Glutamatergic neuron (in vitro differentiated cells): ENCODE data around the gene TFPT. TPM values are rescaled to one million over a fixed set of nuclear protein-coding genes. Genes with fewer than 3 reads are reported as not detected.

Experiments used
- DNase-seq: peaks from one replicate; pipeline ENCODE4 v3.0.0; 2022
- H3K27ac Mint-ChIP-seq: one replicate; pipeline ENCODE4 v1.8.0; 2020; ENCODE audit warnings: mild to moderate bottlenecking, mixed read lengths, inconsistent platforms; ENCODE audit not compliant: unreplicated experiment
- H3K27me3 Mint-ChIP-seq: one replicate; pipeline ENCODE4 v1.8.0; 2020; ENCODE audit warnings: mild to moderate bottlenecking, moderate library complexity, mixed read lengths, inconsistent platforms; ENCODE audit not compliant: unreplicated experiment
- H3K36me3 Mint-ChIP-seq: one replicate; pipeline ENCODE4 v1.8.0; 2020; ENCODE audit warnings: mild to moderate bottlenecking, mixed read lengths, inconsistent platforms; ENCODE audit not compliant: unreplicated experiment
- H3K4me1 Mint-ChIP-seq: one replicate; pipeline ENCODE4 v1.8.0; 2020; ENCODE audit warnings: mild to moderate bottlenecking, low read depth, mixed read lengths, inconsistent platforms; ENCODE audit not compliant: unreplicated experiment
- H3K4me3 Mint-ChIP-seq: one replicate; pipeline ENCODE4 v1.8.0; 2020; ENCODE audit warnings: mild to moderate bottlenecking, mixed read lengths, inconsistent platforms; ENCODE audit not compliant: unreplicated experiment
- H3K9me3 Mint-ChIP-seq: one replicate; pipeline ENCODE4 v1.8.0; 2020; ENCODE audit warnings: mild to moderate bottlenecking, moderate library complexity, mixed read lengths, inconsistent platforms; ENCODE audit not compliant: unreplicated experiment
- CTCF ChIP-seq: fragments of 200-600 bp; sonication (generic); IDR thresholded peaks from one replicate; pipeline ENCODE4 v1.5.0; 2021; ENCODE audit not compliant: partially characterized antibody, unreplicated experiment
- total RNA-seq: library from RNA; stranded (reverse); fragmentation: NEBNext Ultra II Directional; extraction: Animal tissue kit (Norgen Biotek cat#: 25700); gene quantifications from one replicate; pipeline ENCODE4 v1.2.1, GENCODE V29; 2021; ENCODE audit not compliant: unreplicated experiment

Gene TFPT
- total RNA-seq, 1 donor from 2014 or later: 21.9 TPM

- peaks cover 12% of the 10 kb centered on the region for H3K9me3 Mint-ChIP-seq
- TF ChIP-seq CTCF: no peak
- DNase-seq: peak; percentile 73
- H3K4me3 Mint-ChIP-seq: peak overlapping the region; percentile 83
- H3K27me3 Mint-ChIP-seq: peaks cover 27% of the 10 kb centered on the region
- H3K27ac Mint-ChIP-seq: no peak overlapping the region
- peaks cover 14% of the 10 kb centered on the region for H3K36me3 Mint-ChIP-seq
- H3K4me1 Mint-ChIP-seq: peaks cover 9% of the 10 kb centered on the region
Observed at GRCh38 chr19:54162241-54162805, 46.9 kb upstream of the TFPT start.

GRCh38 chr19:54160854-54161253 is 45.4 kb upstream of the TFPT start:
- H3K27ac Mint-ChIP-seq: no peak overlapping the region
- peaks cover 9% of the 10 kb centered on the region for H3K4me1 Mint-ChIP-seq
- H3K4me3 Mint-ChIP-seq: peak overlapping the region; percentile 100
- H3K9me3 Mint-ChIP-seq: peaks cover 15% of the 10 kb centered on the region
- no peak for DNase-seq
- H3K27me3 Mint-ChIP-seq: peaks cover 24% of the 10 kb centered on the region
- no peak for TF ChIP-seq CTCF
- H3K36me3 Mint-ChIP-seq: peaks cover 13% of the 10 kb centered on the region

- no peak for TF ChIP-seq CTCF
- Mint-ChIP-seq H3K27me3 (peaks cover 19% of the 10 kb centered on the region), H3K36me3 (peaks cover 8% of the 10 kb centered on the region), H3K9me3 (peaks cover 13% of the 10 kb centered on the region), H3K4me3 (peak overlapping the region; percentile 100), H3K4me1 (peaks cover 9% of the 10 kb centered on the region), H3K27ac (peak overlapping the region; percentile 92)
- DNase-seq: no peak
Observed at GRCh38 chr19:54160182-54160811, 44.8 kb upstream of the TFPT start.

- DNase-seq: peak; percentile 94
- H3K9me3 Mint-ChIP-seq: peaks cover 11% of the 10 kb centered on the region
- peaks cover 18% of the 10 kb centered on the region for H3K27me3 Mint-ChIP-seq
- H3K4me1 Mint-ChIP-seq: peaks cover 9% of the 10 kb centered on the region
- H3K27ac Mint-ChIP-seq: peak within 1 kb of the TSS; percentile 92
- H3K36me3 Mint-ChIP-seq: peaks cover 8% of the 10 kb centered on the region
- H3K4me3 Mint-ChIP-seq: peak within 1 kb of the TSS; percentile 100
- no peak for TF ChIP-seq CTCF
Observed at GRCh38 chr19:54159352-54160181, 44.1 kb upstream of the TFPT start, which contains the start of gene LENG1. Gene LENG1, minus strand, starts transcription at chr19:54159721. Its CDS starts 26 bp downstream, at chr19:54159695.
